Mesodermal cell (in vitro differentiated cells): ENCODE data around the gene C1orf116. TPM values are rescaled to one million over a fixed set of nuclear protein-coding genes. Genes with fewer than 3 reads are reported as not detected.

ENCODE experiments used
- H3K27ac ChIP-seq: 2 replicates; pipeline ENCODE4 v1.7.0; 2013; ENCODE audit warnings: mild to moderate bottlenecking, low read depth, low read length, moderate library complexity; ENCODE audit not compliant: severe bottlenecking
- H3K36me3 ChIP-seq: 2 replicates; pipeline ENCODE4 v1.7.1; 2013; ENCODE audit warnings: mild to moderate bottlenecking, low read length, moderate library complexity; ENCODE audit not compliant: control insufficient read depth, insufficient read depth
- H3K4me1 ChIP-seq: one replicate; pipeline ENCODE4 v1.7.1; 2013; ENCODE audit warnings: mild to moderate bottlenecking, low read length; ENCODE audit not compliant: insufficient read depth, control insufficient read depth, poor library complexity, severe bottlenecking
- H3K4me3 ChIP-seq: 2 replicates; pipeline ENCODE4 v1.7.0; 2013; ENCODE audit warnings: low read length, control low read depth, mild to moderate bottlenecking; ENCODE audit not compliant: insufficient read depth, poor library complexity, severe bottlenecking; ENCODE audit errors: extremely low read depth
- H3K9me3 ChIP-seq: 2 replicates; pipeline ENCODE4 v1.7.1; 2013; ENCODE audit warnings: mild to moderate bottlenecking, low read length, moderate library complexity; ENCODE audit not compliant: control insufficient read depth
- WGBS, 2 experiments: methylation state at CpG; one replicate each; pipeline ENCODE4 v1.1.5; 2013; ENCODE audit warnings: missing lambda C conversion rate in 2 of 2; ENCODE audit not compliant: insufficient coverage in 2 of 2; 5-methylcytosine and 5-hydroxymethylcytosine counted together
- polyA plus RNA-seq, 2 experiments: library from polyadenylated mRNA; stranded (reverse); fragments of 50-300 nt; gene quantifications; one replicate each; pipeline ENCODE4 v1.2.3, GENCODE V29; 2013

The C1orf116 gene
- polyA plus RNA-seq (2013, experiment 1 of 2), result 0.26 TPM
- polyA plus RNA-seq (2013, experiment 2 of 2), result 0.35 TPM

GRCh38 chr1:207032528-207033017 is at the start of gene C1orf116:
C1orf116 (minus strand) TSS chr1:207032756; CDS start chr1:207027598, 5,158 bp downstream.
- Histone ChIP-seq H3K27ac (no peak within 1 kb of the TSS), H3K4me3 (no peak within 1 kb of the TSS), H3K9me3 (no peaks in the 10 kb centered on the region), H3K4me1 (peaks cover 5% of the 10 kb centered on the region), H3K36me3 (no peaks in the 10 kb centered on the region)
- WGBS, 2 experiments, result 0% methylated on average over 1 of the region's 1 CpG

GRCh38 chr1:207081806-207082205 is 49.2 kb upstream of the C1orf116 start:
- Histone ChIP-seq H3K36me3 (no peaks in the 10 kb centered on the region), H3K9me3 (no peaks in the 10 kb centered on the region), H3K4me1 (peaks cover 18% of the 10 kb centered on the region), H3K27ac (no peak overlapping the region), H3K4me3 (no peak overlapping the region)
- 100% methylated on average over 1 of the region's 2 CpGs; no CpG with 5 or more reads in 1 of the 2 experiments for WGBS, 2 experiments

- Histone ChIP-seq H3K36me3 (no peaks in the 10 kb centered on the region), H3K4me1 (peaks cover 16% of the 10 kb centered on the region), H3K4me3 (no peak overlapping the region), H3K9me3 (no peaks in the 10 kb centered on the region), H3K27ac (no peak overlapping the region)
- no CpG with 5 or more reads among the region's 2 CpGs for WGBS, 2 experiments
Measured at GRCh38 chr1:207081088-207081487, 48.5 kb upstream of the C1orf116 start.

DNA sequence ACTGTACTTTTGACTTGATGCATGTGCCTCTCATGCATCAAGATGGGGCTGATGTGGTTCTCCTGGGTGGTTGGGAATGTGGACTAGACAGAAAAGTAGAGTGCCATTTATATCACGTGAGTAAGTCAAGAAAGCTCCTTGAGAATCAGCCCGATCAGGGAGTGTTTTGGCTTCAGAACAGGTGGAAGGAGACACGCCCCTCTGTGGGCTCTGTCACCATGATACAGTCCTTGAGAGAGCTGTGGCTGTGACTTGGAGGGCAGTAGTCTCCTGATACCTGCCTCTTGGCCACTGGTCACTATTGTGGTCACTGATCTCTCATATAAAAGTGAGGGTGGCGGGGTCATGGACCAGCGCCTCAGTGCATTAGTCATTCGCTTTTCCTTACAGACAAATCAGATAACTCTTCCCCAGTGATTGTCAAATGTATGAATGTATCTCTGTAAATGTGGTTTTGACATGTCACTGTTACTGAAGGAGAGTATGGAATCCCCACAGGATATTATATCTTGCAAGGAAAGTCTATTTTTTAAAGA is 47.2 kb upstream of the C1orf116 start:
- Histone ChIP-seq H3K36me3 (no peaks in the 10 kb centered on the region), H3K4me3 (no peak overlapping the region), H3K27ac (no peak overlapping the region), H3K9me3 (no peaks in the 10 kb centered on the region), H3K4me1 (peaks cover 3% of the 10 kb centered on the region)
- 88 to 94% methylated on average over 2 to 4 of the region's 6 CpGs for WGBS, 2 experiments

DNA sequence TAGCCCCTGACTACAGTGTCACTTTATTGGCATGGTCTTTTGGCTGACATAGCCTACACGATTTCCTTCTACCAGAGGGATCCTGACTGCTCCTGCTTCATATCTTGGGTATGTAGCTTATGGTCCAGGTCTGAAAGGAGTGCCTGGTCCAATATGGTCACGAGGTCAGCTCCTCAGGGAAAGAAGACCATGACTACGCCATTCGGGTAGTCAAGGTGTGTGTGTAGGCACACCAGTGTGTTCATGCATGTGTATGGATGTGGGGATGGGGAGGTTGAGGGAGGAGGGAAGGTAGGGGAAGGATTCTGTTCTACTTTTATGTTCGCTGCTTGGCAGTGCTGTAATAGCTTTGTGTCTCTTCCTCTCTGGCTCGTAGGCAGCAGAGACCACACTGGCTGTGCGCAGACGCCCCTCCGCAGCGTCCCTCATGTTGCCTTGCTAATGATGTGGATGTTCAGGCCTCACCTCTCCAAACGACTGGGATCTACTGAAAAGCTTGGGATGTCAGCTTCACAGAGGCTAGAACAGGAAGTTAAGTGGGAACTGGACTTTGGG is 46.1 kb upstream of the C1orf116 start:
- no peaks in the 10 kb centered on the region for H3K9me3 ChIP-seq
- H3K36me3 ChIP-seq, result no peaks in the 10 kb centered on the region
- WGBS, 2 experiments, result 88 to 96% methylated on average over 10 of the region's 11 CpGs
- H3K4me3 ChIP-seq, result no peak overlapping the region
- H3K4me1 ChIP-seq, result peaks cover 3% of the 10 kb centered on the region
- H3K27ac ChIP-seq, result no peak overlapping the region

- WGBS, 2 experiments, result 67 to 69% methylated on average over 3 of the region's 6 CpGs
- no peak overlapping the region for H3K27ac ChIP-seq
- H3K9me3 ChIP-seq, result no peaks in the 10 kb centered on the region
- no peak overlapping the region for H3K4me3 ChIP-seq
- no peaks in the 10 kb centered on the region for H3K36me3 ChIP-seq
- H3K4me1 ChIP-seq, result peaks cover 2% of the 10 kb centered on the region
Measured at GRCh38 chr1:207077470-207078377, 45.2 kb upstream of the C1orf116 start.

DNA sequence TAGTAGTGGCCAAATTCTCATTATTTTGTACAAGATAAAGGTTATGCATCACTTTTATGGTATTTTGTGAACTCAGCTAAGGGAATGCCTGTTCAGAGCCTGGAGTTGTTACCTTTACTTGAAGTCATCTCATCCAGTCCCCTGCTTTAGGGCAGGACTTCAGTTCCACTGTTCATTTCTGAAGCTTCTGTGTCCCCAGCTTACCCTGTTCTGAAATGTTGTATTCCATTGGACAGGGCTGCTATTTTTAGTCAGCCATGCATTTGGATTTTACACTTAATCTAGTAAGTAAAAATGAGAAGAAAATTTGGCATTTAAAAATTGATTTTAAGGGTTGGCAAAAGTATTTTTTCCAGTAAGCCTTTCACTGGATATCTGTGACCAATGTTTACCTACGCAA is 44.5 kb upstream of the C1orf116 start:
- no peak overlapping the region for H3K27ac ChIP-seq
- no peaks in the 10 kb centered on the region for H3K9me3 ChIP-seq
- H3K4me3 ChIP-seq, result no peak overlapping the region
- no peaks in the 10 kb centered on the region for H3K4me1 ChIP-seq
- no peaks in the 10 kb centered on the region for H3K36me3 ChIP-seq
- WGBS, 2 experiments, result 100% methylated on average over 1 of the region's 1 CpG; no CpG with 5 or more reads in 1 of the 2 experiments

DNA sequence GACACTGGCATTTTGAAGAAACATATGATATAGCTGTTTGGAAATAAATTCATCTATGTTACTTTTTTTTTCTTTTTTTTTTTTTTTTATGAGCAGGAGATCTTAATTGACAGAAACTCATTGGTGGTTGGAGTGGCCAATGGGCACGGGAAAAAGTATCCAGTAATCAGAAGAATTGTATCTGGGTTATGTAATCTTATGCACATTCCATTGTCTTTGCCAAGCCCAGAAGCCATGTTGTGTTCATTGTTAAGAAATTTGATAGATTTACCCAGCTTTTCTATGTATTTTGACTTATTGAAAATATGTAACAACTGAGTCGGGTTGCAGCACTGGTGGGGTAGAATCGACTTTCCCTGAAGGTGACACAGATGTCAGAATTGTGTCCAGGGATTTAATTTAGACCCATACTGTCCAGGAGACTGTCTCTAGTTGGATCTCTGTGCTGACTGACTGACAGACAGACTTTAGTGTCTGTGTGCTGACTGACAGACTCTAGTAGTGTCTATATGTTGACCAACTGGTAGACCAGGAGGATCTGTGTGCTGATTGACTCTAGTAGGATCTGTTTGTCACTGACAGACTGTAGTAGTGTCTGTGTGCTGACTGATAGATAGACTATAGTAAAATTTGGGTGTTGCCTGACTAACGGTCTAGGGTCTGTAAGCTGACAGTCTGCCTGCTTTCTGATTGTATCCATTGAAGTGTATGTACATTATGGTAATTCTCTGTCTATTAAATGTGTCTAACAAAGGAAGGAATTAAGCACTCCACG is 43.8 kb upstream of the C1orf116 start:
- no peak overlapping the region for H3K4me3 ChIP-seq
- H3K36me3 ChIP-seq, result peaks cover 4% of the 10 kb centered on the region
- no peaks in the 10 kb centered on the region for H3K4me1 ChIP-seq
- no peaks in the 10 kb centered on the region for H3K9me3 ChIP-seq
- 86 to 96% methylated on average over 1 to 3 of the region's 5 CpGs for WGBS, 2 experiments
- no peak overlapping the region for H3K27ac ChIP-seq

DNA sequence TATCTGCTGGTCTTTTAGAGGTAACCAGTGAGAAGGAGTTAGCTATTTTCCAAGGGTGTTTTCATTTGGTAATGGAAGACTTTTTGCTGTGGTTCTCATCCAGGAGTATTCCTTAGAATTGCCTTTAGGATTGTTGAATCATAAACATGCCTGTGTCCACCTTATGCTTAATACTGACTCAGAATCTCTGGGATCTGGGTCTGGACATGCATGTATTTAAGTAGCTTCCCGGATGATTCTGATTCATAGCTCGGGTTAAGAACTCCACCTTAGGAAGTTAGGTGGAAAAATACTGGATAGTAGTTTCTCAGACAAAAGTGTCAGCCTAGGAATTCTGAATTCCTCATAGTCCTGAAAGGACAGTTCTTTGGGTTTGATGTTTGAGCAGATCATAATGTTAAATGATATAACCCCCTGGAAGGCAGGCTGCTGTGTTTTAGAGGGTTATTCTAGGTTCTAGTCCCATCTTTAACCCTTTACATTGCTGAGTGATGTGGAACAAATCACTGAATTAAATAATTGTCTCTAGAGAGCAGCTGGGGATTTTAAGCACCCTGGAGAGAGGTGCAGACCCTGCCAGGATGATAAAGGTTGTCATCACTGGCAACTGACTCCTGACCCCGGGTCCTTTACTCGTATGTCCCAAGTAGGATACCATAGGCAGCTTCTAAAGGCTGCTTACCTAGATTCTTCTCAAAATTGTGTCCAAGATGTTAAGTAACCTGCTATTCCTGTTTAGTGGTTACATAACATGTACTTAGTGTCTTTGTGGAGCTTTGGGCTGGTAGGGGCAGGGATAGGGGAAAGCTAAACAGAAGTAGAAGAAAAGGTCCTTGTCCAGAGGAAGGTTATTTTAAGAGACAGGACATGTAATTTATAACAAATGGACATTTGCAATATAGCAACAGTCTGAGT is 41.6 kb upstream of the C1orf116 start:
- Histone ChIP-seq H3K36me3 (peaks cover 8% of the 10 kb centered on the region), H3K27ac (no peak overlapping the region), H3K4me1 (no peaks in the 10 kb centered on the region), H3K9me3 (no peaks in the 10 kb centered on the region), H3K4me3 (no peak overlapping the region)
- 81 to 89% methylated on average over 4 of the region's 4 CpGs for WGBS, 2 experiments
